Smooth muscle cell (in vitro differentiated cells): Measurements from ENCODE around the gene LRRN2. TPM values are rescaled to one million over a fixed set of nuclear protein-coding genes. Genes with fewer than 3 reads are reported as not detected.
"Not testable (repeated sequence)": the region's sequence is repeated elsewhere in the genome, so short reads cannot be mapped to it uniquely, and the experiment has no call there.

Experiments used
- DNase-seq: peaks from one replicate; lab custom pipeline; 2025; ENCODE audit not compliant: unreplicated experiment; lab: John Stamatoyannopoulos, UW
- H2AFZ ChIP-seq: fragments of 200-600 bp; sonication (generic); 2 replicates; pipeline ENCODE4 v1.6.0; 2016; ENCODE audit warnings: antibody characterized with exemption, low read depth, mild to moderate bottlenecking
- H3F3A ChIP-seq: fragments of 200-600 bp; sonication (generic); 2 replicates; pipeline ENCODE4 v1.6.0; 2017; ENCODE audit warnings: antibody characterized with exemption, low read depth
- H3K27ac ChIP-seq: fragments of 200-600 bp; sonication (generic); 2 replicates; pipeline ENCODE4 v1.5.1; 2016; ENCODE audit warnings: low read depth, mild to moderate bottlenecking
- H3K27me3 ChIP-seq: fragments of 200-600 bp; sonication (generic); 2 replicates; pipeline ENCODE4 v1.6.1; 2016; ENCODE audit warnings: low read depth, mild to moderate bottlenecking
- H3K36me3 ChIP-seq: fragments of 200-600 bp; sonication (generic); 2 replicates; pipeline ENCODE4 v1.5.1; 2016; ENCODE audit warnings: low read depth
- H3K4me1 ChIP-seq: fragments of 200-600 bp; sonication (generic); 2 replicates; pipeline ENCODE4 v1.5.1; 2016; ENCODE audit warnings: low read depth
- H3K4me2 ChIP-seq: fragments of 200-600 bp; sonication (generic); 2 replicates; pipeline ENCODE4 v1.6.0; 2016; ENCODE audit warnings: mild to moderate bottlenecking
- H3K4me3 ChIP-seq: fragments of 200-600 bp; sonication (generic); 2 replicates; pipeline ENCODE4 v1.5.1; 2016; ENCODE audit warnings: mild to moderate bottlenecking
- H3K79me2 ChIP-seq: fragments of 200-600 bp; sonication (generic); 2 replicates; pipeline ENCODE4 v1.6.0; 2016; ENCODE audit warnings: low read depth, mild to moderate bottlenecking
- H3K9ac ChIP-seq: fragments of 200-600 bp; sonication (generic); 2 replicates; pipeline ENCODE4 v1.6.0; 2016; ENCODE audit warnings: low read depth
- H3K9me3 ChIP-seq: fragments of 200-600 bp; sonication (generic); replicated peaks from 2 replicates; pipeline ENCODE4 v1.5.1; 2016; ENCODE audit warnings: low read depth
- H4K20me1 ChIP-seq: fragments of 200-600 bp; sonication (generic); 2 replicates; pipeline ENCODE4 v1.6.0; 2016; ENCODE audit warnings: low read depth
- CTCF ChIP-seq: fragments of 200-600 bp; sonication (generic); IDR thresholded peaks from 2 replicates; pipeline ENCODE4 v1.5.1; 2017; ENCODE audit warnings: borderline replicate concordance, mild to moderate bottlenecking, antibody characterized with exemption; ENCODE audit not compliant: insufficient read depth, poor library complexity, severe bottlenecking
- WGBS: methylation state at CpG from one replicate; pipeline ENCODE4 v1.1.7; 2016; ENCODE audit warnings: low lambda C conversion rate; 5-methylcytosine and 5-hydroxymethylcytosine counted together
- polyA plus RNA-seq: library from polyadenylated mRNA; unstranded; fragments of >200 nt; fragmentation: Nextera tagmentation; extraction: Ambion mirVana; gene quantifications from 2 replicates; pipeline ENCODE4 v1.2.1, GENCODE V29; 2016
- total RNA-seq: library from RNA; depleted of rRNA; stranded (reverse); fragments of >200 nt; gene quantifications from 2 replicates; pipeline ENCODE4 v1.2.3, GENCODE V29; 2014

LRRN2 gene
- total and polyA plus RNA-seq, 2 experiments from 2014 or later: 1.3 to 2.4 TPM

- no peaks in the 10 kb centered on the region for H3K9me3 ChIP-seq
- H4K20me1 ChIP-seq: no peaks in the 10 kb centered on the region
- no peak for DNase-seq
- H3K27me3 ChIP-seq: peaks cover 7% of the 10 kb centered on the region
- no peaks in the 10 kb centered on the region for H3F3A ChIP-seq
- WGBS: 88% methylated on average over 4 of the region's 4 CpGs
- H3K4me2 ChIP-seq: no peak overlapping the region
- no peaks in the 10 kb centered on the region for H3K36me3 ChIP-seq
- no peak overlapping the region for H3K4me3 ChIP-seq
- H3K79me2 ChIP-seq: no peaks in the 10 kb centered on the region
- H3K27ac ChIP-seq: no peak overlapping the region
- H3K9ac ChIP-seq: no peak overlapping the region
- no peak for TF ChIP-seq CTCF
- H2AFZ ChIP-seq: no peak overlapping the region
- peaks cover 10% of the 10 kb centered on the region for H3K4me1 ChIP-seq
These were observed 113.9 kb downstream of the LRRN2 start for GRCh38 chr1:204571631-204572030.

DNA sequence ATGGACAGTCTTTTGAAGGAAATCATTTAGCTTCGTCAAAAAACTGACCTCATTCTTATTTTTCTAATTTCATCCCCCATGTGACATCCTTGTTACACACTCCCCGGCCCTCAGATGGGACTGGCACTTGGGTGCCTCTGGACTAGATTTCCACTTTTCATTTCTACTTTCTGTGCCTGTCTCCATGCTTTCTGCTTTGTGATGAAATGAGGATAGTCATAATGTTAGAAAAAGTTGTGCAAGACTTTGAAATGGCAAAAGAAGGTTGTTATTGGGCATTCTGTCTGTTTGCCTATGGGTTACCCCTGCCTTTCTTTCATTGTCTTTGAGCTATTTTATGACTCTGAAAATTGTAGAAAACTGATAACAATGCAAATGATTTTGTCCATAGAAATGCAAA, 114.4 kb downstream of the LRRN2 start:
- no peak overlapping the region for H3K9ac ChIP-seq
- H3K36me3 ChIP-seq: no peaks in the 10 kb centered on the region
- H3F3A ChIP-seq: no peaks in the 10 kb centered on the region
- no peaks in the 10 kb centered on the region for H3K9me3 ChIP-seq
- no peak overlapping the region for H3K27ac ChIP-seq
- no peaks in the 10 kb centered on the region for H3K79me2 ChIP-seq
- H3K4me2 ChIP-seq: no peak overlapping the region
- H2AFZ ChIP-seq: no peak overlapping the region
- no peak for TF ChIP-seq CTCF
- 96% methylated on average over 2 of the region's 2 CpGs for WGBS
- H3K27me3 ChIP-seq: peaks cover 7% of the 10 kb centered on the region
- H3K4me1 ChIP-seq: peaks cover 14% of the 10 kb centered on the region
- no peak for DNase-seq
- no peaks in the 10 kb centered on the region for H4K20me1 ChIP-seq
- H3K4me3 ChIP-seq: no peak overlapping the region

GRCh38 chr1:204570021-204570420, 115.5 kb downstream of the LRRN2 start:
- not testable (repeated sequence) for H3K4me3 ChIP-seq, H3K36me3 ChIP-seq, H3K4me2 ChIP-seq, H3K79me2 ChIP-seq, H4K20me1 ChIP-seq, H3K9me3 ChIP-seq, H3K27ac ChIP-seq, DNase-seq, H3K9ac ChIP-seq, H3F3A ChIP-seq, H3K27me3 ChIP-seq, H2AFZ ChIP-seq
- WGBS: 41% methylated on average over 3 of the region's 3 CpGs
- H3K4me1 ChIP-seq: peaks cover 17% of the 10 kb centered on the region

- H3K27me3 ChIP-seq: peaks cover 7% of the 10 kb centered on the region
- no peak overlapping the region for H3K9ac ChIP-seq
- H3K9me3 ChIP-seq: no peaks in the 10 kb centered on the region
- no peaks in the 10 kb centered on the region for H3K36me3 ChIP-seq
- no peaks in the 10 kb centered on the region for H3F3A ChIP-seq
- H3K27ac ChIP-seq: no peak overlapping the region
- TF ChIP-seq CTCF: no peak
- H3K4me3 ChIP-seq: no peak overlapping the region
- H3K4me2 ChIP-seq: no peak overlapping the region
- no peaks in the 10 kb centered on the region for H4K20me1 ChIP-seq
- H3K79me2 ChIP-seq: no peaks in the 10 kb centered on the region
- H3K4me1 ChIP-seq: peaks cover 17% of the 10 kb centered on the region
- DNase-seq: no peak
- WGBS: 64% methylated on average over 5 of the region's 5 CpGs
- H2AFZ ChIP-seq: no peak overlapping the region
These were observed 116.1 kb downstream of the LRRN2 start for GRCh38 chr1:204569478-204569877.
